ENCODE data around the gene FAM156A. TPM values are rescaled to one million over a fixed set of nuclear protein-coding genes. Genes with fewer than 3 reads are reported as not detected.

FAM156A gene
- total RNA-seq, 1 experiment from 2014 or later: 16.2 TPM

DNA sequence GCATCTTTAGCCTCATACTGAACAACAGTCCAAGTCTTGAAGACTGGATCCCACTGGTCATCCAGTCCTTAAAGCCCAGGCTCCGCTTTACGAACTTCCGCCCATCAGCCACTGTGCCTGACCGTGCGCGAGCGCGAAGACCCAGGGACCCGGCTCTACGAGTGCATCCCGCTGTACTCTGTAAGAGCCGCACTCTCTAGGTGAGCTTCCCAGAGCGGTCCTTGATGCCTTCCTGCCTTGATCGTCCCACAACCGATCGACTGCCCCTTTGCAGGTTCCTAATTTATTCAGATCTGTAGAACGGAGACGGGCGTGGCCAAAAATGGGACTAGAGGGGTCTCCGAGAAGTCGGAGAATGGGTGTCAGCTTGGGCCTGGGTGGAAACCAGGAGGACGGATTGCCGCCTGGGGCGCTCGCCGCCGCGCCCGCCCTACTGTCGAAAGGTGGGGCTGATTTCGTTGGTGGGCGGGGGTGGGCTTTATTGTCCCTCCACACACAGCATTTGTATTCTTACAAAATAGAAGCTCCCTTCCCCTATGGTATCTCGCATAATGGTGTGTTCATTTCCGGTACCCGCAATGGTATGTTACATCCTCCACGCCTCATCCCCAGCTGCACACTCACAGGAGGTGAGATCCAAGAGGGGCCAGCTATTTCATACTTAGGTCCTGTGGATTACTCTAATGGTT, 42.3 kb upstream of the FAM156A start:
- ChIA-PET POLR2A (no interaction called here), RAD21 (ENCODE audit: low non-redundant PET in 1 of 2, low total read pairs in 2 of 2, uncharacterized antibody in 2 of 2, unreplicated experiment in 2 of 2) (no interaction called here), CTCF (no interaction called here)
- Histone ChIP-seq H3K4me1 (ENCODE audit: control insufficient read depth in 1 of 2, insufficient read depth in 2 of 2, low read length in 2 of 2) (peaks cover 0 to 7% of the 10 kb centered on the region in 2 experiments; a peak in 2 of 4 replicates), H4K20me1 (ENCODE audit: insufficient read depth) (no peaks in the 10 kb centered on the region), H3K27ac (ENCODE audit: low read depth, low read length) (no peak overlapping the region), H3K9me2 (ENCODE audit: insufficient read depth) (no peaks in the 10 kb centered on the region), H3K9ac (ENCODE audit: low read length) (no peak overlapping the region), H3K9me3 (ENCODE audit: control insufficient read depth in 1 of 2, insufficient read depth in 1 of 2, low read depth in 1 of 2, low read length in 2 of 2) (no peaks in the 10 kb centered on the region), H3K27me3 (ENCODE audit: insufficient read depth, low read length) (no peaks in the 10 kb centered on the region), H3K4me2 (ENCODE audit: low read length) (no peak overlapping the region), H2AFZ (ENCODE audit: low read depth, low read length, poor library complexity, severe bottlenecking) (no peak overlapping the region), H3K36me3 (ENCODE audit: control insufficient read depth in 1 of 2, insufficient read depth in 2 of 2, low read length in 2 of 2) (no peaks in the 10 kb centered on the region), H3K79me2 (ENCODE audit: insufficient read depth, low read length) (no peaks in the 10 kb centered on the region), H3K4me3 (replicated peaks in 1 of 2; ENCODE audit: low read depth in 1 of 2, low read length in 2 of 2) (no peak overlapping the region)
- ATAC-seq (no peak), DNase-seq (ENCODE audit: low read depth, low spot score) (no peak)
- TF ChIP-seq, protein P1, sequence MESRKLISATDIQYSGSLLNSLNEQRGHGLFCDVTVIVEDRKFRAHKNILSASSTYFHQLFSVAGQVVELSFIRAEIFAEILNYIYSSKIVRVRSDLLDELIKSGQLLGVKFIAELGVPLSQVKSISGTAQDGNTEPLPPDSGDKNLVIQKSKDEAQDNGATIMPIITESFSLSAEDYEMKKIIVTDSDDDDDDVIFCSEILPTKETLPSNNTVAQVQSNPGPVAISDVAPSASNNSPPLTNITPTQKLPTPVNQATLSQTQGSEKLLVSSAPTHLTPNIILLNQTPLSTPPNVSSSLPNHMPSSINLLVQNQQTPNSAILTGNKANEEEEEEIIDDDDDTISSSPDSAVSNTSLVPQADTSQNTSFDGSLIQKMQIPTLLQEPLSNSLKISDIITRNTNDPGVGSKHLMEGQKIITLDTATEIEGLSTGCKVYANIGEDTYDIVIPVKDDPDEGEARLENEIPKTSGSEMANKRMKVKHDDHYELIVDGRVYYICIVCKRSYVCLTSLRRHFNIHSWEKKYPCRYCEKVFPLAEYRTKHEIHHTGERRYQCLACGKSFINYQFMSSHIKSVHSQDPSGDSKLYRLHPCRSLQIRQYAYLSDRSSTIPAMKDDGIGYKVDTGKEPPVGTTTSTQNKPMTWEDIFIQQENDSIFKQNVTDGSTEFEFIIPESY (IDR thresholded peaks at IDR 0.05; ENCODE audit: extremely low read depth, insufficient replicate concordance, low read length): no peak
- TF ChIP-seq FOSL1 (IDR thresholded peaks at IDR 0.05; ENCODE audit: low read depth): no peak
- TF ChIP-seq, protein P2, sequence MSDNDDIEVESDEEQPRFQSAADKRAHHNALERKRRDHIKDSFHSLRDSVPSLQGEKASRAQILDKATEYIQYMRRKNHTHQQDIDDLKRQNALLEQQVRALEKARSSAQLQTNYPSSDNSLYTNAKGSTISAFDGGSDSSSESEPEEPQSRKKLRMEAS (IDR thresholded peaks at IDR 0.05): no peak
- no TSS peak for BruUV-seq (replicated peaks)
- intact Hi-C loops (cut with micrococcal nuclease): no loop called here

DNA sequence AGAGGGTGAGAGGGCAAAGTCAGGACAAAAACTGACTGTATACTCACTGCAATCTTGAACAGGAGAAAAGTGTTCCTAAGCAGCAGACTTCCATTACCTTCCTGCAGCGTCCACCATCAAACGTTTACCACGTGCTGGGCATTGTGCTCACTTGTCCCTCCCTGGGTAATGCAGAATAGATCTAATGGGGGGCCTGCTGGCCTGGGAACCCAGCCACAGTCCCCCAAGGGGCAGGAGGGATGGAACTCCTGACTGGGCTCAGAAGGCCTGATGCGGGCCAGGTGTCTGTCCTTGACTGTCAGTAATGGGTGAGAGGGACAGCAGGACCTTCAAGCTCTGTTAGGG, 37.6 kb upstream of the FAM156A start:
- Histone ChIP-seq H2AFZ (ENCODE audit: low read depth, low read length, poor library complexity, severe bottlenecking) (no peak overlapping the region), H3K9me3 (ENCODE audit: control insufficient read depth in 1 of 2, insufficient read depth in 1 of 2, low read depth in 1 of 2, low read length in 2 of 2) (no peaks in the 10 kb centered on the region), H4K20me1 (ENCODE audit: insufficient read depth) (no peaks in the 10 kb centered on the region), H3K27me3 (ENCODE audit: insufficient read depth, low read length) (no peaks in the 10 kb centered on the region), H3K4me3 (replicated peaks in 1 of 2; ENCODE audit: low read depth in 1 of 2, low read length in 2 of 2) (peak overlapping the region; percentile 79 to 80), H3K4me2 (ENCODE audit: low read length) (peak overlapping the region; percentile 78), H3K9ac (ENCODE audit: low read length) (peak overlapping the region; percentile 65), H3K27ac (ENCODE audit: low read depth, low read length) (peak overlapping the region; percentile 78), H3K4me1 (ENCODE audit: control insufficient read depth in 1 of 2, insufficient read depth in 2 of 2, low read length in 2 of 2) (peaks cover 0 to 13% of the 10 kb centered on the region in 2 experiments; a peak in 2 of 4 replicates), H3K36me3 (ENCODE audit: control insufficient read depth in 1 of 2, insufficient read depth in 2 of 2, low read length in 2 of 2) (no peaks in the 10 kb centered on the region), H3K9me2 (ENCODE audit: insufficient read depth) (no peaks in the 10 kb centered on the region), H3K79me2 (ENCODE audit: insufficient read depth, low read length) (peaks cover 10% of the 10 kb centered on the region)
- POLR2A ChIA-PET: interaction anchor here (0.6 kb wide), 1 partner anchor 61 kb away, joined by 3 read pairs; no protein-coding TSS in a partner anchor
- CTCF ChIA-PET: no interaction called here
- BruUV-seq (replicated peaks): no TSS peak
- RAD21 ChIA-PET (ENCODE audit: low non-redundant PET in 1 of 2, low total read pairs in 2 of 2, uncharacterized antibody in 2 of 2, unreplicated experiment in 2 of 2): no interaction called here
- intact Hi-C loops (cut with micrococcal nuclease): no loop called here
- ATAC-seq: 0 out of 2 replicates have a peak, but pooled peaks have one; percentile 1
- no peak for DNase-seq (ENCODE audit: low read depth, low spot score)
- TF ChIP-seq POLR2A (IDR thresholded peaks at IDR 0.05; ENCODE audit: borderline replicate concordance, extremely low read depth, insufficient read depth, insufficient read length) (no peak), CEBPB (IDR thresholded peaks at IDR 0.05; ENCODE audit: low read depth) (no peak), EGR1 (IDR thresholded peaks at IDR 0.05; ENCODE audit: low read depth) (no peak), ZFX (IDR thresholded peaks at IDR 0.05) (no peak), EZH2phosphoT487 (IDR thresholded peaks at IDR 0.05; ENCODE audit: borderline replicate concordance) (no peak), ELF1 (IDR thresholded peaks at IDR 0.05; ENCODE audit: borderline replicate concordance, low read depth) (no peak), EZH2 (IDR thresholded peaks at IDR 0.05) (no peak), YY1 (IDR thresholded peaks at IDR 0.05; ENCODE audit: extremely low read depth, insufficient replicate concordance, low read depth, low read length) (no peak), CBX3 (IDR thresholded peaks at IDR 0.05; ENCODE audit: low read depth) (no peak), POLR2AphosphoS5 (IDR thresholded peaks at IDR 0.05; ENCODE audit: low read depth, low read length) (no peak; the same call in 1 of the 2 replicates), SRF (IDR thresholded peaks at IDR 0.05; ENCODE audit: low read depth) (no peak)
- TF ChIP-seq, protein P3, sequence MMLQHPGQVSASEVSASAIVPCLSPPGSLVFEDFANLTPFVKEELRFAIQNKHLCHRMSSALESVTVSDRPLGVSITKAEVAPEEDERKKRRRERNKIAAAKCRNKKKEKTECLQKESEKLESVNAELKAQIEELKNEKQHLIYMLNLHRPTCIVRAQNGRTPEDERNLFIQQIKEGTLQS (IDR thresholded peaks at IDR 0.05): no peak
- TF ChIP-seq, protein P4, sequence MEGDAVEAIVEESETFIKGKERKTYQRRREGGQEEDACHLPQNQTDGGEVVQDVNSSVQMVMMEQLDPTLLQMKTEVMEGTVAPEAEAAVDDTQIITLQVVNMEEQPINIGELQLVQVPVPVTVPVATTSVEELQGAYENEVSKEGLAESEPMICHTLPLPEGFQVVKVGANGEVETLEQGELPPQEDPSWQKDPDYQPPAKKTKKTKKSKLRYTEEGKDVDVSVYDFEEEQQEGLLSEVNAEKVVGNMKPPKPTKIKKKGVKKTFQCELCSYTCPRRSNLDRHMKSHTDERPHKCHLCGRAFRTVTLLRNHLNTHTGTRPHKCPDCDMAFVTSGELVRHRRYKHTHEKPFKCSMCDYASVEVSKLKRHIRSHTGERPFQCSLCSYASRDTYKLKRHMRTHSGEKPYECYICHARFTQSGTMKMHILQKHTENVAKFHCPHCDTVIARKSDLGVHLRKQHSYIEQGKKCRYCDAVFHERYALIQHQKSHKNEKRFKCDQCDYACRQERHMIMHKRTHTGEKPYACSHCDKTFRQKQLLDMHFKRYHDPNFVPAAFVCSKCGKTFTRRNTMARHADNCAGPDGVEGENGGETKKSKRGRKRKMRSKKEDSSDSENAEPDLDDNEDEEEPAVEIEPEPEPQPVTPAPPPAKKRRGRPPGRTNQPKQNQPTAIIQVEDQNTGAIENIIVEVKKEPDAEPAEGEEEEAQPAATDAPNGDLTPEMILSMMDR (IDR thresholded peaks at IDR 0.05 in 2 of 3, conservative IDR thresholded peaks at IDR 0.05 in 1 of 3; ENCODE audit: borderline replicate concordance in 1 of 3, insufficient read depth in 1 of 3, low read depth in 2 of 3, low read length in 2 of 3): no peak
- TF ChIP-seq, protein P2 (IDR thresholded peaks at IDR 0.05): no peak

Data from HCT116 (cell line).